IPS-18a (cell line): ENCODE measurements around the gene LRRC32.
"Not testable (repeated sequence)": the region's sequence is repeated elsewhere in the genome, so short reads cannot be mapped to it uniquely, and the experiment has no call there.

Experiments
- H3K27ac ChIP-seq: one replicate; pipeline ENCODE4 v1.5.1; 2013; ENCODE audit warnings: low read length
- H3K27me3 ChIP-seq: one replicate; pipeline ENCODE4 v1.6.1; 2013; ENCODE audit warnings: mild to moderate bottlenecking, low read length; ENCODE audit not compliant: control insufficient read depth, insufficient read depth
- H3K36me3 ChIP-seq: one replicate; pipeline ENCODE4 v1.6.1; 2013; ENCODE audit warnings: low read depth, low read length; ENCODE audit not compliant: control insufficient read depth
- H3K4me1 ChIP-seq: one replicate; pipeline ENCODE4 v1.6.1; 2013; ENCODE audit warnings: low read depth, low read length; ENCODE audit not compliant: control insufficient read depth
- H3K4me3 ChIP-seq: one replicate; pipeline ENCODE4 v1.5.1; 2013; ENCODE audit warnings: low read length
- H3K9ac ChIP-seq: one replicate; pipeline ENCODE4 v1.6.1; 2013; ENCODE audit warnings: mild to moderate bottlenecking, low read length, moderate library complexity
- H3K9me3 ChIP-seq: one replicate; pipeline ENCODE4 v1.6.1; 2013; ENCODE audit warnings: low read depth, low read length; ENCODE audit not compliant: control insufficient read depth

Gene LRRC32

GRCh38 chr11:76619801-76620200 lies 50.7 kb downstream of the LRRC32 start:
- not testable (repeated sequence) for H3K36me3 ChIP-seq, H3K4me1 ChIP-seq, H3K27me3 ChIP-seq, H3K27ac ChIP-seq, H3K9ac ChIP-seq, H3K4me3 ChIP-seq, H3K9me3 ChIP-seq

GRCh38 chr11:76617553-76618265 lies 52.8 kb downstream of the LRRC32 start:
- Histone ChIP-seq H3K27me3 (no peaks in the 10 kb centered on the region), H3K36me3 (no peaks in the 10 kb centered on the region), H3K9me3 (peaks cover 5% of the 10 kb centered on the region), H3K27ac (no peak overlapping the region), H3K4me1 (no peaks in the 10 kb centered on the region), H3K9ac (no peak overlapping the region), H3K4me3 (no peak overlapping the region)

- H3K27ac ChIP-seq, result no peak overlapping the region
- H3K4me3 ChIP-seq, result no peak overlapping the region
- H3K9ac ChIP-seq, result no peak overlapping the region
- no peaks in the 10 kb centered on the region for H3K27me3 ChIP-seq
- H3K36me3 ChIP-seq, result no peaks in the 10 kb centered on the region
- no peaks in the 10 kb centered on the region for H3K4me1 ChIP-seq
- H3K9me3 ChIP-seq, result peaks cover 5% of the 10 kb centered on the region
These were observed 53.6 kb downstream of the LRRC32 start for GRCh38 chr11:76616676-76617552.

GRCh38 chr11:76615950-76616349 lies 54.6 kb downstream of the LRRC32 start:
- H3K9ac ChIP-seq, result no peak overlapping the region
- H3K27me3 ChIP-seq, result no peaks in the 10 kb centered on the region
- H3K4me3 ChIP-seq, result no peak overlapping the region
- H3K4me1 ChIP-seq, result peaks cover 8% of the 10 kb centered on the region
- peaks cover 5% of the 10 kb centered on the region for H3K9me3 ChIP-seq
- H3K36me3 ChIP-seq, result no peaks in the 10 kb centered on the region
- no peak overlapping the region for H3K27ac ChIP-seq

GRCh38 chr11:76614471-76615179 lies 55.9 kb downstream of the LRRC32 start:
- Histone ChIP-seq H3K9me3 (peaks cover 5% of the 10 kb centered on the region), H3K4me1 (peaks cover 19% of the 10 kb centered on the region), H3K27ac (no peak overlapping the region), H3K36me3 (no peaks in the 10 kb centered on the region), H3K4me3 (no peak overlapping the region), H3K9ac (no peak overlapping the region), H3K27me3 (no peaks in the 10 kb centered on the region)

GRCh38 chr11:76613901-76614300 lies 56.6 kb downstream of the LRRC32 start:
- peaks cover 19% of the 10 kb centered on the region for H3K4me1 ChIP-seq

GRCh38 chr11:76612226-76612625 lies 58.3 kb downstream of the LRRC32 start:
- Histone ChIP-seq H3K9ac (no peak overlapping the region), H3K36me3 (no peaks in the 10 kb centered on the region), H3K4me1 (peaks cover 19% of the 10 kb centered on the region), H3K27ac (no peak overlapping the region), H3K27me3 (no peaks in the 10 kb centered on the region), H3K4me3 (no peak overlapping the region), H3K9me3 (no peaks in the 10 kb centered on the region)

More at GRCh38 chr11:76613901-76614300, 56.6 kb downstream of the LRRC32 start:
- Histone ChIP-seq H3K4me3 (no peak overlapping the region), H3K9me3 (peaks cover 5% of the 10 kb centered on the region), H3K27me3 (no peaks in the 10 kb centered on the region), H3K9ac (no peak overlapping the region), H3K36me3 (no peaks in the 10 kb centered on the region), H3K27ac (no peak overlapping the region)

- H3K9me3 ChIP-seq, result no peaks in the 10 kb centered on the region
- peaks cover 19% of the 10 kb centered on the region for H3K4me1 ChIP-seq
- H3K36me3 ChIP-seq, result no peaks in the 10 kb centered on the region
- H3K4me3 ChIP-seq, result no peak overlapping the region
- no peak overlapping the region for H3K9ac ChIP-seq
- H3K27ac ChIP-seq, result no peak overlapping the region
- no peaks in the 10 kb centered on the region for H3K27me3 ChIP-seq
These were observed 59.6 kb downstream of the LRRC32 start for GRCh38 chr11:76610871-76611475.

GRCh38 chr11:76610371-76610770 lies 60.2 kb downstream of the LRRC32 start:
- Histone ChIP-seq H3K36me3 (no peaks in the 10 kb centered on the region), H3K27me3 (no peaks in the 10 kb centered on the region), H3K27ac (no peak overlapping the region), H3K9me3 (no peaks in the 10 kb centered on the region), H3K4me1 (peaks cover 19% of the 10 kb centered on the region), H3K9ac (no peak overlapping the region), H3K4me3 (no peak overlapping the region)

- H3K9ac ChIP-seq, result no peak overlapping the region
- H3K4me1 ChIP-seq, result peaks cover 19% of the 10 kb centered on the region
- H3K4me3 ChIP-seq, result no peak overlapping the region
- no peaks in the 10 kb centered on the region for H3K36me3 ChIP-seq
- no peak overlapping the region for H3K27ac ChIP-seq
- H3K27me3 ChIP-seq, result no peaks in the 10 kb centered on the region
- no peaks in the 10 kb centered on the region for H3K9me3 ChIP-seq
These were observed 60.7 kb downstream of the LRRC32 start for GRCh38 chr11:76609736-76610370.
